Prostate gland (tissue), 2 donors: ENCODE measurements around the gene PBX4.

Experiments used
- CTCF ChIP-seq, 4 experiments: fragments of 200-600 bp in 2 of 4; fragments of 450-650 bp in 2 of 4; sonication (generic) in 2 of 4; IDR thresholded peaks; 1 replicate in 3 of 4; 2 replicates in 1 of 4; pipeline ENCODE4 v1.5.1; 2016 to 2019; ENCODE audit warnings: antibody characterized with exemption in 4 of 4, mild to moderate bottlenecking in 2 of 4, moderate library complexity in 2 of 4
- POLR2A ChIP-seq: fragments of 450-650 bp; IDR thresholded peaks from one replicate; pipeline ENCODE4 v1.6.1; 2016; ENCODE audit warnings: antibody characterized with exemption, mild to moderate bottlenecking
- POLR2AphosphoS5 ChIP-seq: sonication (generic); formaldehyde crosslinking; IDR thresholded peaks from one replicate; pipeline ENCODE4 v1.6.1; 2017; ENCODE audit warnings: antibody characterized with exemption

- no peak for TF ChIP-seq CTCF (IDR thresholded peaks at IDR 0.05)
- no peak for TF ChIP-seq POLR2AphosphoS5
- TF ChIP-seq POLR2A = no peak
Measured at GRCh38 chr19:19592690-19593089, 25.8 kb downstream of the PBX4 start.
